Activated CD4-positive, alpha-beta memory T cell treated with anti-CD3 and anti-CD28 coated beads, Interleukin-2, amount 10 ng/mL, durations not matched to agents 7 days and 5 days (primary cell): ENCODE results near the gene MIOS. TPM values are rescaled to one million over a fixed set of nuclear protein-coding genes. Genes with fewer than 3 reads are reported as not detected.
"Not testable (repeated sequence)": the region's sequence is repeated elsewhere in the genome, so short reads cannot be mapped to it uniquely, and the experiment has no call there.

Experiments used
- CTCF ChIA-PET: fragments of 350-600 bp; sonication (Branson Sonifier 250); formaldehyde crosslinking; loops from one replicate; lab custom pipeline; 2021; ENCODE audit warnings: antibody characterized with exemption, inconsistent platforms; lab: Charles Lee
- POLR2A ChIA-PET: fragments of 350-600 bp; sonication (Branson Sonifier 250); formaldehyde crosslinking; loops from one replicate; lab custom pipeline; 2021; ENCODE audit warnings: antibody characterized with exemption; lab: Charles Lee
- DNase-seq: peaks from one replicate; pipeline ENCODE4 v3.0.0-alpha.2; 2020
- H3K27ac Mint-ChIP-seq: one replicate; pipeline ENCODE4 v1.8.0; 2021; ENCODE audit warnings: mild to moderate bottlenecking, mixed read lengths
- H3K27me3 Mint-ChIP-seq: one replicate; pipeline ENCODE4 v1.8.0; 2021; ENCODE audit warnings: mixed read lengths
- H3K36me3 Mint-ChIP-seq: one replicate; pipeline ENCODE4 v1.8.0; 2021; ENCODE audit warnings: low read depth, mixed read lengths
- H3K4me1 Mint-ChIP-seq: one replicate; pipeline ENCODE4 v1.8.0; 2021; ENCODE audit warnings: mixed read lengths
- H3K4me3 Mint-ChIP-seq: one replicate; pipeline ENCODE4 v1.8.0; 2021; ENCODE audit warnings: mild to moderate bottlenecking, mixed read lengths
- H3K9me3 Mint-ChIP-seq: one replicate; pipeline ENCODE4 v1.8.0; 2021; ENCODE audit warnings: mixed read lengths
- total RNA-seq, 2 experiments: library from RNA; stranded (reverse); gene quantifications; one replicate each; pipeline ENCODE4 v1.2.3, GENCODE V29; 2021

MIOS gene
- total RNA-seq, 2 experiments from 2014 or later, result 22.8 to 24.6 TPM

- CTCF ChIA-PET, result interaction anchor here (1.7 kb wide), 1 partner anchor 434 kb away, joined by 4 read pairs; no protein-coding TSS in a partner anchor
Observed at GRCh38 chr7:7537711-7538110, 29.0 kb upstream of the MIOS start.

DNA sequence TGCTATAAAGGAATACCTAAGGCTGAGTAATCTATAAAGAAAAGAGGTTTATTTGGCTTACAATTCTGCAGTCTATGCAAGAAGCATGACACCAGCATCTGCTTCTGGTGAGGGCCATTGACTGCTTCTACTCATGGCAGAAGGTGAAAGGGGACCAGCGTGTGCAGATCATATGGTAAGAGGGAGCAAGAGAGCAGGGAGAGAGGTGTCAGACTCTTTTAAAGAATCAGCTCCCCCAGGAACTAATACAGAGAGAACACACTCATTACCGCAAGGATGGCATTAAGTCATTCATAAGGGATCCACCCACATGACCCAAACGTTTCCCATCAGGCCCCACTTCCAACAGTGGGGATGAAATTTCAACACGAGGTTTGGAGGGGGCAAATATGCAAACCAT, 27.5 kb upstream of the MIOS start:
- Mint-ChIP-seq H3K27ac (no peak overlapping the region), H3K4me3 (no peak overlapping the region), H3K27me3 (peaks cover 9% of the 10 kb centered on the region), H3K36me3 (no peaks in the 10 kb centered on the region), H3K9me3 (no peaks in the 10 kb centered on the region), H3K4me1 (peaks cover 1% of the 10 kb centered on the region)
- ChIA-PET CTCF (interaction anchor here (1.7 kb wide), 1 partner anchor 436 kb away, joined by 4 read pairs; no protein-coding TSS in a partner anchor), POLR2A (no interaction called here)
- no peak for DNase-seq

More at GRCh38 chr7:7537711-7538110, 29.0 kb upstream of the MIOS start:
- POLR2A ChIA-PET, result no interaction called here
- Mint-ChIP-seq H3K36me3 (no peaks in the 10 kb centered on the region), H3K27me3 (peaks cover 14% of the 10 kb centered on the region), H3K27ac (no peak overlapping the region), H3K4me3 (no peak overlapping the region), H3K9me3 (no peaks in the 10 kb centered on the region), H3K4me1 (peaks cover 1% of the 10 kb centered on the region)
- no peak for DNase-seq

GRCh38 chr7:7539711-7540110, 27.0 kb upstream of the MIOS start:
- Mint-ChIP-seq H3K4me3 (no peak overlapping the region), H3K27me3 (peaks cover 7% of the 10 kb centered on the region), H3K4me1 (peaks cover 1% of the 10 kb centered on the region), H3K36me3 (no peaks in the 10 kb centered on the region), H3K9me3 (no peaks in the 10 kb centered on the region), H3K27ac (no peak overlapping the region)
- DNase-seq, result no peak
- ChIA-PET POLR2A (no interaction called here), CTCF (no interaction called here)

DNA sequence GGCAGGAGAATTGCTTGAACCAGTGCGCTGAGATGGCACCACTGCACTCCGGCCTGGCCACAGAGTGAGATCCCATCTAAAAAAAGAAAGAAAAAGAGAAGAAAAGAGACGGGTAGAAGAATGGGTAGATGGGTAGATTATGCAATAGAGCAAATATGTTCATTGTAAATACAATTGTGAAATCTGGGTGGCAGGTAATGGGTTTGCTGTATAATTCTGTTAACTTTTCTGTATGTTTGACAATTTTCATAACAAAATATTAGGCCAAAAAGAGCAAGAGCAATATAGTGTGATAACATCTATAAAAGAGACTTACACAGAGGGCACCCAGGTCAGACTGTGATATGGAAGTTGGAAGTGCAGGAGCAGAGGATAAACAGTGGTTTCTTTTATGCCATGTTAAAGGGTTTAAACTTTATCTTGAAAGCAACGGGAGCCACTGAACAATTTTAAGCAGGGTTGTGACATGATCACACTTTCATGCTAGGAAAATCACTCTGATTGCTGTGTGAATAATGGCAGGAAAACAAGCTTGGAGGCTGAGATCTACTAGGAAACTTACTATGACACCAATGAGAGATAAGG, 24.3 kb upstream of the MIOS start:
- Mint-ChIP-seq H3K27ac (no peak overlapping the region), H3K9me3 (no peaks in the 10 kb centered on the region), H3K27me3 (peaks cover 2% of the 10 kb centered on the region), H3K4me1 (peaks cover 1% of the 10 kb centered on the region), H3K36me3 (no peaks in the 10 kb centered on the region), H3K4me3 (no peak overlapping the region)
- no peak for DNase-seq
- CTCF ChIA-PET, result interaction anchor here (1.0 to 1.9 kb wide), 3 partner anchors 439 to 440 kb away, joined by 3 to 8 read pairs (median 3); no protein-coding TSS in a partner anchor
- POLR2A ChIA-PET, result no interaction called here

- H3K4me3 Mint-ChIP-seq, result no peak overlapping the region
- POLR2A ChIA-PET, result no interaction called here
Observed at GRCh38 chr7:7548407-7548806, 18.3 kb upstream of the MIOS start.

GRCh38 chr7:7550663-7551062, 16.0 kb upstream of the MIOS start:
- CTCF ChIA-PET, result interaction anchor here (1.6 kb wide), 1 partner anchor 448 kb away, joined by 3 read pairs; no protein-coding TSS in a partner anchor
- Mint-ChIP-seq H3K27ac (no peak overlapping the region), H3K36me3 (no peaks in the 10 kb centered on the region), H3K27me3 (no peaks in the 10 kb centered on the region), H3K9me3 (no peaks in the 10 kb centered on the region), H3K4me1 (no peaks in the 10 kb centered on the region), H3K4me3 (no peak overlapping the region)
- POLR2A ChIA-PET, result no interaction called here
- no peak for DNase-seq

More at GRCh38 chr7:7548407-7548806, 18.3 kb upstream of the MIOS start:
- no peak for DNase-seq
- Mint-ChIP-seq H3K27ac (no peak overlapping the region), H3K36me3 (no peaks in the 10 kb centered on the region), H3K4me1 (no peaks in the 10 kb centered on the region), H3K9me3 (no peaks in the 10 kb centered on the region), H3K27me3 (no peaks in the 10 kb centered on the region)
- CTCF ChIA-PET, result interaction anchor here (0.9 to 1.0 kb wide), 2 partner anchors 17 to 445 kb away, joined by 3 to 4 read pairs; no protein-coding TSS in a partner anchor

DNA sequence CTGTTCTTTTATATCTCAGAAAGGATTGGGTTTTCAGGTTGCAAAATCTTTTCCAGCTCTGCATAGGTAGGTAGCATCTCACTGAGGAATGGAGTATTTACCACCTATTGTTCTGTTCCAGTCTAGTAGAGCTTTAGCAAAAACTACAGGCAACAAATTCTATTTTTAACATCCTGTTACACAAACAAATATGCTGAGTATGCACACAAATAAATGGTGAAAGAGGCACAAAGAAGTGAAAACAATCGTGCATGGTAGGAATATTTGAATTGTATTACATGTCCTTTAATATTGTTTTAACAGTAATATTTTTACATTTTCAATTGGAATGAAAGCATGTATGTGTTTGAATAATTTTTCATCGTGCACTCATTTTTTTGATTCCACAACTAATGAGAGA, 14.5 kb upstream of the MIOS start:
- DNase-seq, result no peak
- Mint-ChIP-seq H3K36me3 (no peaks in the 10 kb centered on the region), H3K4me1 (no peaks in the 10 kb centered on the region), H3K9me3 (no peaks in the 10 kb centered on the region), H3K27ac (no peak overlapping the region), H3K27me3 (no peaks in the 10 kb centered on the region), H3K4me3 (no peak overlapping the region)
- POLR2A ChIA-PET, result no interaction called here
- CTCF ChIA-PET, result no interaction called here

DNA sequence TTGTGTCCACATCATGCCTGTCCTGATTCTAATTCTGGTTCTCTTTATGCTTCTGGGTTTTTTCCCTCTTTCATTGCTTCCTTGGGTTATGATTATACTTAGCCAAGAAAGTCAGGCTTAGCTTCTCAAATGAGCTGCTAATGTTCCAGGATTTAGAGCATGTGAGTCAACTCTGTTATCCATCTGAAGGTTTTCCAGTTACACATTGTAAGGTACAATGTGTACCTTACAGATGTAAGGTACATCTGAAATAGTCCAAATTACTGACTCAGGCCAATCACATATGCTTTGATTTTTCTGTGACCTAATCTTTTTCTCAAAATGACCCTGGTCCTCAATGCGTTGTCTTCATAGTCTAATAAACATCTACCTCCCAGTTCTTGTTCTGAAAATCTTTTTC, 13.3 kb upstream of the MIOS start:
- H3K27ac Mint-ChIP-seq, result no peak overlapping the region
- no peaks in the 10 kb centered on the region for H3K36me3 Mint-ChIP-seq
- H3K9me3 Mint-ChIP-seq, result peaks cover 2% of the 10 kb centered on the region
- H3K27me3 Mint-ChIP-seq, result no peaks in the 10 kb centered on the region
- DNase-seq, result no peak
- H3K4me1 Mint-ChIP-seq, result no peaks in the 10 kb centered on the region
- ChIA-PET POLR2A (no interaction called here), CTCF (no interaction called here)
- no peak overlapping the region for H3K4me3 Mint-ChIP-seq

- DNase-seq, result no peak
- H3K9me3 Mint-ChIP-seq, result peaks cover 8% of the 10 kb centered on the region
- POLR2A ChIA-PET, result no interaction called here
- H3K27me3 Mint-ChIP-seq, result no peaks in the 10 kb centered on the region
- CTCF ChIA-PET, result no interaction called here
- no peaks in the 10 kb centered on the region for H3K4me1 Mint-ChIP-seq
- H3K4me3 Mint-ChIP-seq, result no peak overlapping the region
- no peak overlapping the region for H3K27ac Mint-ChIP-seq
- peaks cover 6% of the 10 kb centered on the region for H3K36me3 Mint-ChIP-seq
Observed at GRCh38 chr7:7554021-7554432, 12.7 kb upstream of the MIOS start.

GRCh38 chr7:7554649-7555575, 11.8 kb upstream of the MIOS start:
- peaks cover 10% of the 10 kb centered on the region for H3K36me3 Mint-ChIP-seq
- no peak overlapping the region for H3K27ac Mint-ChIP-seq
- CTCF ChIA-PET, result no interaction called here
- no peak overlapping the region for H3K4me3 Mint-ChIP-seq
- POLR2A ChIA-PET, result no interaction called here
- H3K27me3 Mint-ChIP-seq, result peaks cover 1% of the 10 kb centered on the region
- no peaks in the 10 kb centered on the region for H3K4me1 Mint-ChIP-seq
- DNase-seq, result no peak
- peaks cover 11% of the 10 kb centered on the region for H3K9me3 Mint-ChIP-seq

DNA sequence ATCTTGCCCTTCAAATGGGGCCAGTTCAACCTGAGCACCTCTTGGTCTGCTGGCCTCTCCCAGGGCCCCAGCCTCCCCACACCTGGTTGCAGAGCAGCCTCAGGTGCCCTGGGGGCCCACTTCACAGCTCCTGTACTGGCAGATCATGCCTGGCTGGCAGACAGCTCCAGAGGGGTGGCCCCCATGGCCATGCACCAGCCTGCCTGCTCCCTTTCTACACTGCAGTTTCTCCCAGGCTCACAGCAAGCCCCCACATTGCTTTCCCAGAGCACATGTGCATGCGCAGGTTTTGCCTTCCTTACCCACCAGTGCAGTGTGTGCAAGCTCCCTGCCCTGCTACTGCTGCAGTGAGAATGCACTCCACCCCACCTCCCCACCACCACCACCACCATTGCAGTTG, 9.8 kb upstream of the MIOS start:
- no peak overlapping the region for H3K27ac Mint-ChIP-seq
- no peak overlapping the region for H3K4me3 Mint-ChIP-seq
- ChIA-PET CTCF (no interaction called here), POLR2A (no interaction called here)
- H3K27me3 Mint-ChIP-seq, result peaks cover 4% of the 10 kb centered on the region
- DNase-seq, result no peak
- H3K36me3 Mint-ChIP-seq, result peaks cover 10% of the 10 kb centered on the region
- H3K9me3 Mint-ChIP-seq, result peaks cover 12% of the 10 kb centered on the region
- H3K4me1 Mint-ChIP-seq, result no peaks in the 10 kb centered on the region

- H3K9me3 Mint-ChIP-seq, result peaks cover 12% of the 10 kb centered on the region
- peaks cover 4% of the 10 kb centered on the region for H3K27me3 Mint-ChIP-seq
- H3K27ac Mint-ChIP-seq, result no peak overlapping the region
- H3K4me3 Mint-ChIP-seq, result no peak overlapping the region
- H3K36me3 Mint-ChIP-seq, result peaks cover 10% of the 10 kb centered on the region
- ChIA-PET CTCF (no interaction called here), POLR2A (no interaction called here)
- H3K4me1 Mint-ChIP-seq, result no peaks in the 10 kb centered on the region
- no peak for DNase-seq
Observed at GRCh38 chr7:7557252-7557651, 9.4 kb upstream of the MIOS start.

DNA sequence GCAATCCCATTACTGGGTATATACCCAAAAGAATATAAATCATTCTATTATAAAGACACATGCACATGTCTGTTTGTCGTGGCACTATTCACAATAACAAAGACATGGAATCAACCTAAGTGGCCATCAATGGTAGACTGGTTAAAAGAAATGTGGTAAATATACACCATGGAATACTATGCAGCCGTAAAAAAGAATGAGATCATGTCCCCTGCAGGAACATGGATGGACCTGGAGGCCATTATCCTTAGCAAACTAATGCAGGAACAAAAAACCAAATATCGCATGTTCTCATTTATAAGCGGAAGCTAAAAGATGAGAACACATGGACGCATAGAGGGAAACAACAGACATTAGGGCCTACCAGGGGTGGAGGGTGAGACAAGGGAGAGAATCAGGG, 5.1 kb upstream of the MIOS start:
- POLR2A ChIA-PET, H3K4me1 Mint-ChIP-seq, CTCF ChIA-PET, DNase-seq, H3K4me3 Mint-ChIP-seq, H3K27me3 Mint-ChIP-seq, H3K27ac Mint-ChIP-seq: not testable (repeated sequence)
- H3K36me3 Mint-ChIP-seq, result peaks cover 10% of the 10 kb centered on the region
- peaks cover 12% of the 10 kb centered on the region for H3K9me3 Mint-ChIP-seq
